Astrocyte of the hippocampus (primary cell): Measurements from ENCODE around the gene G2E3.
"Not testable (repeated sequence)": the region's sequence is repeated elsewhere in the genome, so short reads cannot be mapped to it uniquely, and the experiment has no call there.

Experiments used
- DNase-seq: peaks from one replicate; pipeline ENCODE4 v3.0.0; 2011; ENCODE audit warnings: low read depth, low spot score

The G2E3 gene

GRCh38 chr14:30559638-30560091 is 707 bp downstream of the G2E3 start:
- peak; percentile 82 for DNase-seq

- DNase-seq, result no peak
Observed at GRCh38 chr14:30560581-30560980, 1.6 kb downstream of the G2E3 start.

- DNase-seq, result no peak
Observed at GRCh38 chr14:30564235-30564867, 5.4 kb downstream of the G2E3 start.

DNA sequence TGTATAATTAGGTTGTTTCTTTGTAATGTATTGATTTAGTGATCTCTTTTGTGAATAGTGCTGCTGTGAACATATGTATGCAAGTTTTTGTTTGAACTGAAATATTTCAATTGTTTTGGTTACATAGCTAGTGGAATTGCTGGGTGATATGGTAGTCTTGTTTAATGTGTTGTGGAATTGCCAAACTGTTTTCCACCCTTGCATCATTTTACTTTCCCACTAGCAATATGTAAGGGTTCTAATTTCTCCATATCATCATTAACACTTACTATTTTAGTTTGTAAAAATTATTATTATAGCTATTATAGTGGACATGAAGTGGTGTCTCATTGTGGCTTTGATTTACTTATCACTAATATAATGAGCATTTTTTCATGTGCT is 5.9 kb downstream of the G2E3 start:
- DNase-seq, result no peak

DNA sequence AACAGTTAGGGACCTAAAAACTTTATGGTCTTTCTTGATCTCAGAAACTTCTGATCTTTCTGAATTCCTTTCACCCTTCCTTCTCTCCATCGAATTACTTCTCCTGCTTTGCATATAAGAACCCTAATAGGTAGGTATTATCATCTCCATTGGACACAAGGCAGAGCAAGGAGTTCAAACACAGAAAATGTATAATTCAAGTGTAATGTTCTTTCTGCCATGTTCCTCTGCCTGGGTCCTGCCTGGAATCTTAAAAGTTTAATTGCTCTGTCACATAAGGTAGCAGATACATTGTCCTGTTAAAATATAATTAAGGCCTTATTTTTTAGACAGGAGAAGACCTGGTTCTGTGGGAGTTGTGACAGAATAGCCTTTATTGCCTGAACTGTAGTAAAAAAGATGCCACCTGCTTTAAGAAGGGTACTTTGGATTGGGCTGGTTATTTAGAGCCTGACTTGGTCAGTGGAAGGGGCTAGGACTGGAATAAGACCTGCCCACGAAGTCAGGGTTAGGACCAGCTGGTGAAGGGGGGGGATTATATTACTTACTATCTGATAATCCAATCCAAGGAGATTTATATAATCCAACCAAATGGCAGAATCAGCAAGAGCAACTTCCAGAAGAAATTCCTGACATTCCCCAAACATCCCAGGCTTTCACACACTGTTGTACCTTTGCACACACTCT is 10.4 kb downstream of the G2E3 start:
- peak; percentile 28 for DNase-seq

GRCh38 chr14:30569903-30570226 is 10.9 kb downstream of the G2E3 start:
- DNase-seq, result no peak

- DNase-seq, result no peak
Observed at GRCh38 chr14:30572237-30572636, 13.3 kb downstream of the G2E3 start.

GRCh38 chr14:30572771-30573170 is 13.8 kb downstream of the G2E3 start:
- no peak for DNase-seq

GRCh38 chr14:30573226-30573814 is 14.4 kb downstream of the G2E3 start:
- DNase-seq, result peak; percentile 26

DNA sequence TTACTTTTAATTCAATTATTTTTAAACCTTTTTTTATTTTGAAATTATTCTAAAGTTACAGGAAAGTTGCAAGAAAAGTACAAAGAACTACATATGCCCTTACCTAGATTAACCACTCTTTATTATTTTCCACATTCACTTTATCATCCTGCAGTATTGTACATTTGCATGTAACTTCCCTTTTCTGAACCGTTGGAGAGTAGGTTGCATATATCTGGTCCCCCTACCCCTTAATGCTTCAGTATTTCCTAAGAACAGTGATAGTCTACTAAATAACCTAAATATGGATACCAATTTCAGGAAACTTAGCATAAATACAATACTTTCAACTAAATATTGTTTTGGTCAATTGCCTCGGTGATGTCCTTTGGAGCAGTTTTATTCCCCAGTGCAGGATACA is 15.0 kb downstream of the G2E3 start:
- no peak for DNase-seq

- not testable (repeated sequence) for DNase-seq
Observed at GRCh38 chr14:30574777-30575176, 15.8 kb downstream of the G2E3 start.

DNA sequence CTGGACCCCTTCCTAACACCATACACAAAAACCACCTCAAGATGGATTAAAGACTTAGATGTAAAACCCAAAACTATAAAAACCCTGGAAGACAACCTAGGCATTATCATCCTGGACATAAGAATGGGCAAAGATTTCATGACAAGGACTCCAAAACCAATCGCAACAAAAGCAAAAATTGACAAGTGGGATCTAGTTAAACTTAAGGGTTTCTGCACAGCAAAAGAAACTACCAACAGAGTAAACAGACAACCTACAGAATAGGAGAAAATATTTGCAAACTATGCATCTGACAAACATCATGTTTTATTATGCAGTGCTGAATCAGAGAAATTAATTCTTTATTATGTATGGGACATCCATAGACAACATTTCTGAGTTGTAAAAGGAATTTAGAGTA is 17.4 kb downstream of the G2E3 start:
- not testable (repeated sequence) for DNase-seq

GRCh38 chr14:30580616-30581282 is 21.8 kb downstream of the G2E3 start:
- DNase-seq, result peak; percentile 27

DNA sequence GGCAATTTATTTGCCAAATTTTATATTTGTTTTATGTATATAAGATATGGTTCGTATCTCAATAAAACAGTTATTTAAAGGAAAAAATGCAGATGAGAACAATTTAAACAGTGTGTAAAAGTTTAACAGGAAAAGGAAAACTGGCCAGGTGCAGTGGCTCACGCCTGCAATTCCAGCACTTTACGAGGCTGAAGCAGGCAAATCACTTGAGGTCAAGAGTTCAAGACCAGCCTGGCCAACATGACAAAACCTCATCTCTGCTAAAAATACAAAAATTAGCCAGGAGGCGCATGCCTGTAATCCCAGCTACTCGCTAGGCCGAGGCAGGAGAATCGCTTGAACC is 22.3 kb downstream of the G2E3 start:
- DNase-seq, result no peak

GRCh38 chr14:30582376-30582775 is 23.4 kb downstream of the G2E3 start:
- DNase-seq, result no peak

DNA sequence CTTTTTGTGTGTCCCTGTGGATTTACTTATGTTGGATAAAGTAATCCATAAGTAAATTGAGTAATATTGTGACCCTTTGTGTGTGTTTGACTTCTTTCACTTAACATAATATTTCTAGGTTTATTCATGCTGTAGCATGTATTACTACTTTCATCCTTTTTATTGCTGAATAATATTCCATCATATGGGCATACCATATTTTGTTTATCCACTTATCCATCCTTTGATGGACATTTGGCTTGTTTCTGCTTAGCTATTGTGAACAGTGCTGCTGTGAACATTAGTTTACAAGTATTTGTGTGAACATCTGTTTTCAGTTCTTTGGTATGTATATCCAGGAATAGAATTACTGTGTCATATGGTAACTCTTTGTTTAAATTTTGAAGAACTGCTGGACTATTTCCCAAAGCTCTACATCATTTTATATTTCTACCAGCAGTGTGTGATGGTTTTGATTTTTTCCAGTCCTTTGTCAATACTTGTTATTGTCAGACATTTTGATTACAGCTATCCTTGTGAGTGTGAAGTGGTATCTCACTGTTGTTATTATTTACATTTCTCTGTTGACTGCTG is 25.2 kb downstream of the G2E3 start:
- no peak for DNase-seq

DNA sequence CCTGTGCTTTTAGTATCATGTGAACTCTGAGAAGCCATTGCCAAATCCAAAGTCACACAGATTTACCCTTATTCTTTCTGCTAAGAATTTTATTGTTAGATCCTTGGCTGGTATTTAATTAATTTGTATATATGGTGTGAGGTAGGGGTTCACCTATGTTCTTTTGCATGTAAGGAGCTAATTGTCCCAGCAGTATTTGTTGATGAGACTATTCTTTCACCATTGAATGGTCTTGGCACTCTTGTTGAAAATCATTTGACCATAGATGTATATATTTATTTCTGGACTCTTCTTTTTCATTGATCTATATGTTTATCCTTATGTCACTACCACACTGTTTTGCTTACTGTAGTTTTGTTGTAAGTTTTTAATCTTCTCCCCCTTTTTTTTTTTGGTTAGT is 26.2 kb downstream of the G2E3 start:
- DNase-seq, result no peak

DNA sequence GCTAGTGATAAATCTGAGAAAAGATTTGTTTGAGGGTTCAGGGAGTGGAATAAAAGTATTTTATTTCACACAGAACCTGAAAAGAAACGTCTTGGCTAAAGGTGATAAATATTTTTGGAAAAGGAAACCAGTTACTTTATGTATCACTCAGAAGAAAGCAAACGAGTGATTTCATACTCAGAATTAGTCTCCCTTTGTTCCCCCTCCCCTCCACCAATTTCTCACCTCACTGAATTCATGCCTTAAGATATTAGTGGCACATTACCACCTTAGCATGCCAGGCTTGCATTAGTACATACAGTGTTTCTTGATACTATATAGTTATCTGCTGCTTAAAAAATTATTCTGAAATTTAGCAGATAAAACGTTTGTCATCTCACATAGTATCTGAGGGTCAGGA is 28.2 kb downstream of the G2E3 start:
- DNase-seq, result no peak

DNA sequence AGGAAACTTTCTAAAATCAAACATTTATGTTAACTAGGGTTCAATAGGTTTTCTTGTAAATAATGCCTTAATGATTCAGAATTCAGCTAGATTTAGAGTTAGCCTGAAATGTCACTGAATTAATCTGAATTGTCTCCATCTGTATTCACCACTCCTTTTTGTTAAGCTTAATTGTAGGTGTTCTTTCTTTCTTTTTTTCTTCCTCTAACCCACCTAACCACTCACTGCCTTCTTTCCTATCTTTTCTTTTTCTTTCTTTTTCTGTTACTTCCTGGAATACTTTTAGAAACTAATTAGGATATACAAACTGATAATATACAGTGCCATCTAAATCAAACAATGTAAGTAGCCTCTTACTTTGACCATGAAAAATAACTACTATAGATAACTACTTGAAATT is 29.9 kb downstream of the G2E3 start:
- DNase-seq, result no peak

DNA sequence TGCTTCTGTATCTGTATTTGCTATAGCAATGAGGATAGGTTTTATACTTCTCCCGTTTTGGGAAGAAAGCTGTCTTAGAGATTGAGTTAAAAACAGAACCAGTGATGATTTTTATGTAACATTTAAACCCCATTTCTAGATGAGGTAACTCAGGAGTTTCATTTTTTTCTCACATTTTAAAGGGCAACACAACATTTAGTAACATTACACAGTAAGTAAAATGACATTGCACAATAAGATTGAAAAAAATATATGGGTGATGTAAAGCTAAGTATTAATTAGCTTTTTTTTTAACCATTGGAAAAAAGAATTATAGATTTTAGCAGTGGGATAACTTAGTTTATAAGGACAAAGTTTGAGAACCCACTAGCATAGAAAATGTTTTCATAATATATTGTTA is 38.0 kb downstream of the G2E3 start:
- DNase-seq, result no peak

DNA sequence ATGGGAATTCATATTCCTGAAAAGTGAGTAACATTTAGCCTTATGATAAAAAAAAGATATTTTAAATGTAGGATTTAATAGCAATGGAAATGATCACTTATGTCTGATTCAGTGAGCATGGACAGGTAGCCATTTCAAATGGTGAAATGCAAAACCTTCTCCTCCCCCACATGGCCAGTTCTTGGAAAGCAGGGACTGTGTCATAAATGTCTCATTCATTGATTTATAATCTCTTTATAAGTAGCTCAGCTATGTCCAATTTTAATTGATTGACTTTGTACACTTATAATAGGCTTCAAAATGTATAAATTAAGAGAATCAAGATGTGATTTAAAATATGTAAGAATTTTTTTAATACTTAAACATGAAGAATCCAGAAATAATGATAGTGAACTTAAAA is 38.5 kb downstream of the G2E3 start:
- DNase-seq, result no peak
